ENCODE measurements around the gene GDF9.
"Not testable (repeated sequence)": the region's sequence is repeated elsewhere in the genome, so short reads cannot be mapped to it uniquely, and the experiment has no call there.

GDF9 gene

GRCh38 chr5:132873119-132873929, 7.1 kb upstream of the GDF9 start, which contains the start of gene LEAP2:
Gene LEAP2, plus strand, starts transcription at chr5:132873668. Its CDS starts 27 bp downstream, at chr5:132873695.
- no peak for DNase-seq (ENCODE audit: low read depth in 2 of 3, low spot score in 2 of 3)

- no peak for DNase-seq (ENCODE audit: low read depth in 2 of 3, low spot score in 2 of 3)
Observed at GRCh38 chr5:132872788-132873118, 6.5 kb upstream of the GDF9 start.

DNA sequence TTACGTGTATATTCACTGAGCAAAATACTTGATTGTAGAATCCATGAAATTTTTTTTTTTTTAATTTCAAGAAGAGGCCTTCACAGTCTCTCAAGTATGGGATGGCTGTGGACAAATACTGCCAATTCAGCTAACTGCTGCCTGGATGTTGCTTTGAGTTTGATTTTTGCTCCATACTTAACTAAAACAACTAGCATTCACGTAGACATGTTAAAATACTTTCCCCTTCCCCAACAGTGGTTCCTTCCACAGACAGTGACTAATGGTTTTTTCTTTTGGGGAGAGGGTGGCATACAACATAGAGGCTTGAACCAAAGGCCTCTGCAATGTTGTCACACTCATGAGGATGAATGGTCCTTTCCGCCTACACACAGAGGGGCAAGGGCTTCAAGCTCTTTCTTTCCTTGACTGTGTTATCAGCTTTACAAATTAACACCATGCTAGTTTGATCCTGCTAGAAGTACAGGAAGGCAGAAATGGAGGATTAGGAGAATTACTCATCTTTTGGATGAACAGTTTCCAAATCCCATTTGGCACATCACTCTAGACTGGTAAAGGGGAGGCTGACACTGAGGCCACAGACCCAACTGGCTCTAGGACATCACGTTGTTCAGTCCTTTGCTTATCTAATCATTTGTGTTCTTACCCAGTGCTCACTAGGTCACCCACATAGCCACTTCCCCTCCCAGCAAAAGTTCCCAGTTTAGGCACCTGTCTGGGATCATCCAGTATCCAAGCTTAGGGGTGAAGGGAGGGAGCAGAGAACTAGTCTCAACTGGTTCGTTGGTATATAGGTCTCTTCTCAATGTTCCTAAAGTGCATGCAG, 5.4 kb upstream of the GDF9 start:
- no peak for DNase-seq (ENCODE audit: low read depth in 2 of 3, low spot score in 2 of 3)

DNA sequence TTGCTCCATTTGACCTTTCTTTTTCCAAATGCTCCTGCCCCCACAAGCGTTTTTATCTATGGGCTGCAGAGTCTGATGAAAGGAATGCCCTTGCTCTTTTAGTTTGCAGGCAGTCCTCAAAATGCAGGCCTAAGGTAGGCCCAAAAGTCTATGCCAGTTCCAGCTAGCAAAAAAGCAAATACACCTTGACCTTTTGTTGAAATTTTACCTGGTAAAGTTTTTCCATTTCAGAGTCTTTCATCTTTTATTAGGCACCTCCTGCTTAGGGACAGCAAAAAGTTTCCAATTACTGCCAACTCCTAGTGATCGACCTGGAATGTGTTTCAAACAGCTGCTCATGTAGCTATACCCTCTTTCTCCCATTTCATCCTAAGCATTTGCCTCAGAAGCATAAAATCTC, 4.5 kb upstream of the GDF9 start:
- DNase-seq (ENCODE audit: low read depth in 2 of 3, low spot score in 2 of 3) = no peak

DNA sequence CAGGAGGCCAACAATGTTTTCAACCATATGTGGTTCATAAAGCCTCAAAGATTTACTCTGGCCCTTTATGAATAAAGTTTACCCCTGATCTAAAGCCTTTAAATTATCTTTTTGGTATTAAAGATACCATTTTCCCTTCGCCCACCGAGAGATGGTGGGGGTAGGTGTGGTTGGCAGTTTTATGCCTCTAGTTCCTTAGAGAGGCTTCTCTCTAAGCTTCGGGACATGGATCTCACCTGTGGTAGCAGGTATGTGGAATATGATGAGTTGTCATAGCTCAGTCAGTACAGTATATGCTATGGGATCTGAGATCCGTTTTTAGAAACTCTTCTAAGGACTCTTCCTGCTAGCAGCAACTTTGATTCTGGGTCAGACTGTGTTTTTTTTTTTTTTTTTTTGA, 2.5 kb upstream of the GDF9 start:
- no peak for DNase-seq (ENCODE audit: low read depth in 2 of 3, low spot score in 2 of 3)

DNA sequence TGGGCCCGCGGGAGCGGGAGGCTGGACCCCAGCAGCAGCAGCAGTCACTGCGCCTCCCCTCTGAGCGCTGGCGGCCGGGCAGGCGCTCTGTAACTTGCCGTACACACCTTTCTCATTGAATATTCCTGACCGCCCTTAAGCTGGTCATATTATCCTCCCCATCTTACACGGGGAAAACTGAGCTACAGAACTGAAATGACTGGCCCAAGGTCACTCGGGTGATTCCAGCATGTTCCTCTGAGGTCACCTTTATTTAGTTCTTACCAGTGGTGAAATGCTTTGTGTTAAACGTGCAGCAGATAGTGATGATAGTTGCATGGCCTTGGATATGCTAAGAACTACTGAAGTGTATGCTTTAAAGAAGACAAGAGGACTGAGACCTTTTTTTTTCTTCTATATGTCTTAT, 780 bp upstream of the GDF9 start:
- no peak for DNase-seq (ENCODE audit: low read depth in 2 of 3, low spot score in 2 of 3)

DNA sequence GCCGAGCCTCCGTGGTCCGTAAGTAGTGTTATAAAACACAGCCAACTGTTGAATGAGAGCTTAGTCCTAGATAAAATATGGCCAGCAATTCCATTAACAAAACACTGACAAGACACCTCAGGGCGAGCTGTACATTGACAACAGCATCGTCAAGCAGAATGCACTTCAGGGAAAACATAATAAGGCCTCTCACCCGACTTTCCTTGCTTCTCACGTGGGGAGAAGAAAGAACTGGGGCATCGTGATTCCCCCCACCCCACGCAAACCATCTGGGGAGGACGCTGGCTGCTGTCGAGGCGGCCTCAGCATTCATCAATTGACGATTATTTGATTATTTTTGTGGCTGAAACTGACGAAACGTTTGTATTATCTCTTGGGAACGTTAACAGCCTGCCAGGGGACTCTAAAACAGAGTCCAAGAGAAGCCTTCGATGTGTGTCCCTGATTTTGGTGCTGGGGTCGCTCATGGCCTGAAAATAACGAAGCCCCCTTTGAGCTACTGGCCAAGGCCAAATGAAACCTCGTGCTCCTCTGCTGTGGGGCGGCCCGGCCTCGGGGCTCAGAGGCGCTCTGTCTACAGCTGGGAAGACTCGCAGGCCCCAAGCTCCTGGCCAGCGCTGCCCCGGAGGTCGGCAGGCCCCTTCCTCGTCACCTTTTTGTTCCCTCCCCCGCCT, 464 bp downstream of the GDF9 start:
- DNase-seq (ENCODE audit: low read depth in 2 of 3, low spot score in 2 of 3) = no peak

- DNase-seq (ENCODE audit: low read depth in 2 of 3, low spot score in 2 of 3) = no peak
Observed at GRCh38 chr5:132860742-132861141, 5.5 kb downstream of the GDF9 start.

- no peak for DNase-seq (ENCODE audit: low read depth in 2 of 3, low spot score in 2 of 3)
Observed at GRCh38 chr5:132859889-132860437, 6.3 kb downstream of the GDF9 start.

- DNase-seq (ENCODE audit: low read depth in 2 of 3, low spot score in 2 of 3) = no peak
Observed at GRCh38 chr5:132856011-132856410, 10.3 kb downstream of the GDF9 start.

GRCh38 chr5:132854992-132855391, 11.3 kb downstream of the GDF9 start:
- not testable (repeated sequence) for DNase-seq (ENCODE audit: low read depth in 2 of 3, low spot score in 2 of 3)

DNA sequence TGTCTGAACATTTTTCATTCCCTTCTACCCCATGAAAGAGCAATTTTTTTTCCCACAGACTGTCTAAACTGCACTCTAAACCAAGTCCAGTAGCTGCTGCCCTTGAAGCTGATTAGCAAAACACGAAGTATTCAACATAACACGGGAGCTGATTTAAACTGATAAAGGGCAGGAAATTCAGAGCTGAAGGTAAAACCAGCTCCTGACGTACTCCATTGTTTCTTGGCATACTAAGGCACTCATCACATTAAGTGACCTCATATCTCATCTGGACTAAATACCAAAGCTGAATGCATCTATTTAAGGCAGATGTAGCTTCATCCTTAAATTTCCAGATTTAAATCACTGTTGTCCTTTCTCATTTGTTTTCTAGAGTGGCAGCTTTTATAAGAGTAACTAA, 12.0 kb downstream of the GDF9 start:
- no peak for DNase-seq (ENCODE audit: low read depth in 2 of 3, low spot score in 2 of 3)

- no peak for DNase-seq (ENCODE audit: low read depth in 2 of 3, low spot score in 2 of 3)
Observed at GRCh38 chr5:132853790-132854189, 12.5 kb downstream of the GDF9 start.

DNA sequence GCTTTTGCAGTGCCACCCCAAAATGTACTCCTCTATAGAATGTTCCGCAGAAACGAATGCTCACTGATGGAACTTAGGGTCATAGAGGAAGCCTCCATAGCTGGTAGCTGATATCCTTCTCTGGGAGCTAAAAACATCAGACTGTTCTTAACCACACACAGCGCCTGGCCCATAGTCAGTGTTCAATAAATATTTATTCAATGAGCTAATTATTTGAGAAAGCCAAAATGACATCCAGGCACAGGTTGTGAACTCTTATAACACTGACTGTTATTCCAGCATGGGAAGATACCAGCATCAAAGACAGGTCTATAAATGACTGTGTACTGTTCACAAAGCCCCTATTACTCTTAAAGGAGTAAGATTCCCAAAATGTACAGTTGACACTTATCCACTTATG, 12.9 kb downstream of the GDF9 start:
- no peak for DNase-seq (ENCODE audit: low read depth in 2 of 3, low spot score in 2 of 3)

DNA sequence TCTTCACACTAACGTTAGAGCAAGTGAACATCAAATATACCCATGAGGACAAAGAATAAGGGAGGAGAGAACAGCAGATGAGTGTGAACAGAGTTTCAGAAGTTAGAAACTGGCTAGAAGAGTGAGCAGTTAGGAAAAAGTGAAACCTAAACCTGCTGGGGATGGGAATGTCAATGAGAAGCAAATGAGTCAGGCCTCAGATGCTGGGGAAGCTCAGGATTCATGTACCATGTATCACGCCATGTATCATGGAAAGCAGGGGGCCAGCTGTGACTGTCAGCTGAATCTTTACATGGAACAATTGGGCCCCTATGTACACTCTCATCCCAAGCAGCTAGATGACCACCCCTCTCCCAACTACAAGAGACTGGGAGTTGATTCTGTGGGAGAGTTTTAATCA, 16.2 kb downstream of the GDF9 start:
- no peak for DNase-seq (ENCODE audit: low read depth in 2 of 3, low spot score in 2 of 3)

DNA sequence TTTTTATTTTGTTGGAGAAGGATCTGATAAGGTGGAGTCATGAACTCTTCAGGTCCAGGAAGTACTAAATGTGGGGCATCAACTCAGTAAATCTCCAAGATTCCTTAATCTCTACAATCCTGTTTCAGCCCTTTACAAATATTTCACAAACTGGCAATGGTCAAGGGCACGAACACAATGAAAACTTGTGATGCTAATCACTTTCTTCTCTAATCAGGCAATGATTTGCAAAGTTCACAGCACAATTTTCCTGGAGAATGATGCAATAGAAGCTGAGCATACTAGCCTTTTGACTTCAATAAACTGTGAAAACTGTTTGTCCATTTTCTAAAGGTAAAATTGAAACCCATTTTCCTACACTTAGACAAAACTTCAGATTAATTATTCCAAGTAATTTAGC, 16.9 kb downstream of the GDF9 start:
- no peak for DNase-seq (ENCODE audit: low read depth in 2 of 3, low spot score in 2 of 3)

- DNase-seq (ENCODE audit: low read depth in 2 of 3, low spot score in 2 of 3) = no peak
Observed at GRCh38 chr5:132848270-132848669, 18.0 kb downstream of the GDF9 start.

DNA sequence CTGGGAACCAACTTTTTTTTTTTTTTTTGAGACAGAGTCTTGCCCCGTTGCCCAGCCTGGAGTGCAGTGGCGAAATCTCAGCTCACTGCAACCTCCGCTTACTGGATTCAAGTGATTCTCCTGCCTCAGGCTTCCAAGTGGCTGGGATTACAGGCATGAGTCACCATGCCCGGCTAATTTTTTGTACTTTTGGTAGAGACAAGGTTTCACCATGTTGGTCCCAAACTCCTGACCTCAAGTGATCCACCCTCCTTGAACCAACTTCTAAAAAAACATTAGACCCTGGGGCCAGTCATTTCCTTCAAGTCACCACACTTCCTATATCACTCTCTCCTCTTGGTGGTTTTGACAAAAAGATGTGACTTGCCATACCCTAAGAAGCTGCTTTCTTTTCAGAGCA, 25.0 kb downstream of the GDF9 start:
- no peak for DNase-seq (ENCODE audit: low read depth in 2 of 3, low spot score in 2 of 3)

GRCh38 chr5:132840896-132841295, 25.4 kb downstream of the GDF9 start:
- DNase-seq (ENCODE audit: low read depth in 2 of 3, low spot score in 2 of 3) = no peak

DNA sequence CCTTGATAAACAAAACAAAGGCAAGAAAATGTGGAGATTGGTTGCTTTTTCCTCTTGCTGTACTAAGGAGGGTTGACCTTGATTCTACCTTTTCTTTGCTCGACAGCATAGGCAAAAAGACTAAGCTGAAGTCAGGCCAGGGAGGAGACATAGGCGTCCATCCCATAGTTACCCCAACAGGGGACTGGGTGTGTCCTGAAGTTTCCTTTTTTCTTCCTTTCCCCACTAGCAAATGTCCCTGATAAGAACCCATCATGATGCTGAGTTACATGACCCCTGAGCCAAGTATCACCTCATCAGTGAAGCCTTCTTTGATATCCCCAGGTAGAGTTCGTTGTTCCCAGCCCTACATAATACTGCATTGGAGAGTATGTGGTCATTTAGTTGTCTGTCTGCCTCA, 26.0 kb downstream of the GDF9 start:
- DNase-seq (ENCODE audit: low read depth in 2 of 3, low spot score in 2 of 3) = no peak

- no peak for DNase-seq (ENCODE audit: low read depth in 2 of 3, low spot score in 2 of 3)
Observed at GRCh38 chr5:132839426-132840301, 26.6 kb downstream of the GDF9 start.
